ENCODE data around the gene SNX2. TPM values are rescaled to one million over a fixed set of nuclear protein-coding genes. Genes with fewer than 3 reads are reported as not detected.

The SNX2 gene
- total RNA-seq, 4 donors from 2014 or later: 28.8 to 35.1 (median 32.0) TPM

DNA sequence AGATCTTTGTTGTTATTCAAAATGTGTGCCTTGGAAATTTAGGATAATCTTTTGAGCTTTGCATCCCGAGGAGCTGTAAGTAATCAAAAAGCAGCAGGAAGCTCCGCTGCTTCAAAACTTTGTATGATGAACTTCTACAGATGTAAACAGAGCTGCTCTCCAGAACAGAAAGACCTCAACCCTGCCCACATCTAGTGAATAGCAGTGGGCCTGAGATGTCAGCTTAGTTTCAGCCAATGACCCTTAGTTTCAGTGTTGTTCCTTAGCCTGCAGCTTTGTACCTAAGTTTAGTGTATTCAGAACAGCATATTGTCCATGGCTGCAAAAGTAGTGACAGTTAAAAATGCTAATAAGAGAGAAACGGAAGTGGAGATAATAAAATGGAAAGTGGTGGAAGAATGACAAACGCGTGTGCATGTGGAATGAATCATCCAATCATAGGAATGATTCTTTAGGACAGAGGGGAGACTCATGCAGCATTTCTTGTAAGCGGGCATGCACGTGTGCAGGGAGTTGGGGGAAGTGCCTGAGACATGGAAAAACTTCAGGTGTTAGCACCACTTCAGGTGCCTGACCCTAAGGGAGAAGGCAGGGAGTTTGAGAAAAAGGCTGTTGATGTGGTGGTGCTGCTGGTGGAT is 95.5 kb downstream of the SNX2 start:
- no peak for TF ChIP-seq POLR2A (IDR thresholded peaks at IDR 0.05)
- TF ChIP-seq, protein P1, sequence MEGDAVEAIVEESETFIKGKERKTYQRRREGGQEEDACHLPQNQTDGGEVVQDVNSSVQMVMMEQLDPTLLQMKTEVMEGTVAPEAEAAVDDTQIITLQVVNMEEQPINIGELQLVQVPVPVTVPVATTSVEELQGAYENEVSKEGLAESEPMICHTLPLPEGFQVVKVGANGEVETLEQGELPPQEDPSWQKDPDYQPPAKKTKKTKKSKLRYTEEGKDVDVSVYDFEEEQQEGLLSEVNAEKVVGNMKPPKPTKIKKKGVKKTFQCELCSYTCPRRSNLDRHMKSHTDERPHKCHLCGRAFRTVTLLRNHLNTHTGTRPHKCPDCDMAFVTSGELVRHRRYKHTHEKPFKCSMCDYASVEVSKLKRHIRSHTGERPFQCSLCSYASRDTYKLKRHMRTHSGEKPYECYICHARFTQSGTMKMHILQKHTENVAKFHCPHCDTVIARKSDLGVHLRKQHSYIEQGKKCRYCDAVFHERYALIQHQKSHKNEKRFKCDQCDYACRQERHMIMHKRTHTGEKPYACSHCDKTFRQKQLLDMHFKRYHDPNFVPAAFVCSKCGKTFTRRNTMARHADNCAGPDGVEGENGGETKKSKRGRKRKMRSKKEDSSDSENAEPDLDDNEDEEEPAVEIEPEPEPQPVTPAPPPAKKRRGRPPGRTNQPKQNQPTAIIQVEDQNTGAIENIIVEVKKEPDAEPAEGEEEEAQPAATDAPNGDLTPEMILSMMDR (IDR thresholded peaks at IDR 0.05 in 4 of 5, conservative IDR thresholded peaks at IDR 0.05 in 1 of 5): no peak
- DNase-seq (no peak), ATAC-seq (no peak)
- H3K27ac ChIP-seq: no peak overlapping the region
- intact Hi-C loops (cut with DNase I; ENCODE audit: low total_unique reads) (no loop called here), in situ Hi-C loops (cut with MboI; ENCODE audit: low sequenced_read_pairs in 4 of 4) (no loop called here)
- H3K9me3 ChIP-seq: no peaks in the 10 kb centered on the region
- H3K27me3 ChIP-seq: no peaks in the 10 kb centered on the region
- no peaks in the 10 kb centered on the region for H3K36me3 ChIP-seq
- no peak overlapping the region for H3K4me3 ChIP-seq
- H3K4me1 ChIP-seq: no peaks in the 10 kb centered on the region

DNA sequence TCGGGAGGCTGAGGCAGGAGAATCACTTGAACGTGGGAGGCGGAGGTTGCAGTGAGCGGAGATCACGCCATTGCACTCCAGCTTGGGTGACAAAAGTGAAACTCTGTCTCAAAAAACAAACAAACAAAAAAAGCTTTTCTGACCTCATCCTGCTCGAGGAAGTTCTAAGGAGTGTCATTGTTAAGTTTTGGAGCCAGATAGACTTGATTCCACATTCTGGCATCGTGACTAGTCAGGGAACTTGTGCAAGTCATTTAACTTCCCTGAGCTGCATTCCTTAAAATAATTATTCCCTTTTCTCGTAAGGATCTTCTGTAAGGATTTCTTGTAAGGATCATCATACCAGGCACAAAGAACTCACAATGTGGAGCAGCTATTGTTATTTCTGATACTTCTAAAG is 96.8 kb downstream of the SNX2 start:
- no peak for DNase-seq
- intact Hi-C loops (cut with DNase I; ENCODE audit: low total_unique reads) (no loop called here), in situ Hi-C loops (cut with MboI; ENCODE audit: low sequenced_read_pairs in 4 of 4) (no loop called here)
- no peak for ATAC-seq
- Histone ChIP-seq H3K27me3 (no peaks in the 10 kb centered on the region), H3K4me3 (no peak overlapping the region), H3K27ac (no peak overlapping the region), H3K9me3 (no peaks in the 10 kb centered on the region), H3K4me1 (no peaks in the 10 kb centered on the region), H3K36me3 (no peaks in the 10 kb centered on the region)
- TF ChIP-seq, protein P1 (IDR thresholded peaks at IDR 0.05 in 4 of 5, conservative IDR thresholded peaks at IDR 0.05 in 1 of 5): no peak
- no peak for TF ChIP-seq POLR2A (IDR thresholded peaks at IDR 0.05)

DNA sequence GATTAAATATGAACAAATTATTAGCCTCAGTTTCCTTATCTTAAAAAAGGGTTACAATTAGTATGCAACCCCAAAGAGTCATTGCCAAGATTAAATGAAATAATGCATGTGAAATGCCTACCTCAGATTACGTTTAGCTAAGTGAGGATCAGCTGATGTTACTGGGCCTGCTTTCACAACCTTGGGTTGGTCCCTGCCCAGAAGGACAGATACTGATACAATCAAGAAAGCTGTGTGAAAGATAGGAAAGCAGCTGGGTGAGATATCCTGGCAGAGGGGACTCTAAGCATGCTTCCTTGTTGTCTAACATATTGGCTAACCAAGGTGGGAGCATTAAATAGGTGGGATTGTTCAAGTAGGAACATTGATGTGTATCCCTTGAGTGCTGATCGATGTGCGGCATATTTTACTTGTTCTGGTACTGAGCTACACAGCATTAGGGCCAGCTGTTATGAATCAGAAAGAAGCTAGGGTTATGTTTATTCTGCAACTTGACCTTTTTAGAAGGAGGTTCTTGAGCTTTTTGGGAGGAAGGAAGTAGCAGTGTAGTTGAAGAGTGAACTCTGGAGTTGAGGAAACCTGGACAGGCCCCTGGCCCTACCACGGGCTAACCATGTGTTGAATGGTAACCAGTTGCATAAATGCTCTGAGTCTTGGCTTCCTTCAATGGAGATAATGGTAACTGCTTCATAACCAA is 99.4 kb downstream of the SNX2 start:
- no peak overlapping the region for H3K27ac ChIP-seq
- ATAC-seq: no peak
- in situ Hi-C loops (cut with MboI; ENCODE audit: low sequenced_read_pairs in 4 of 4): no loop called here

DNA sequence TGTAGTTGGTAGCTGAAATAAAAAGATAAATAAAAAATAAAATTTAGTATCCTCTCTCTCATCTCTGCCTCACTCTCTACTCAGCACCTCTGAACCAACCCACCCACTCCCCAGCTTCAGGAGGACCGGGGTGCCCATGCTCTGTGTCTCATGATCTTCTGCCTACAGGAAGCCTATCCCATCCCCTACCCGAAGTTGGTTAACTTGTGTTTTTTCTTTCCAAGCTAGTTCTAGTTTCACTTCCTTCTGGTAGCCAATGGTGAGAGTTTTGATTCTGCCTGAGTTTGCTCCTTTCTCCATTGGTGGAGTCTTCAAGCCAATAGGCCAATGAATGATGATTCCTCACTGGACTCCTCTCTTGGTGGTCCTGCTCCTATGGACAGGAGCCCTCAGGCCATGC is 102.6 kb downstream of the SNX2 start:
- no peaks in the 10 kb centered on the region for H3K27me3 ChIP-seq
- no peak overlapping the region for H3K27ac ChIP-seq
- no peak for ATAC-seq
- intact Hi-C loops (cut with DNase I; ENCODE audit: low total_unique reads): no loop called here
- H3K36me3 ChIP-seq: no peaks in the 10 kb centered on the region
- TF ChIP-seq, protein P1 (IDR thresholded peaks at IDR 0.05 in 4 of 5, conservative IDR thresholded peaks at IDR 0.05 in 1 of 5): no peak
- TF ChIP-seq POLR2A (IDR thresholded peaks at IDR 0.05): no peak
- H3K9me3 ChIP-seq: no peaks in the 10 kb centered on the region
- H3K4me1 ChIP-seq: peaks cover 10 to 11% of the 10 kb centered on the region in 2 donors
- in situ Hi-C loops (cut with MboI; ENCODE audit: low sequenced_read_pairs in 4 of 4): no loop called here
- no peak for DNase-seq
- no peak overlapping the region for H3K4me3 ChIP-seq

More for the DNA sequence above, 99.4 kb downstream of the SNX2 start:
- DNase-seq: no peak
- Histone ChIP-seq H3K36me3 (no peaks in the 10 kb centered on the region), H3K27me3 (no peaks in the 10 kb centered on the region), H3K4me3 (no peak overlapping the region), H3K4me1 (peaks cover 5 to 6% of the 10 kb centered on the region in 2 donors), H3K9me3 (no peaks in the 10 kb centered on the region)
- intact Hi-C loops (cut with DNase I; ENCODE audit: low total_unique reads): no loop called here
- no peak for TF ChIP-seq POLR2A (IDR thresholded peaks at IDR 0.05)
- TF ChIP-seq, protein P1 (IDR thresholded peaks at IDR 0.05 in 4 of 5, conservative IDR thresholded peaks at IDR 0.05 in 1 of 5): no peak
